Activated naive CD8-positive, alpha-beta T cell treated with anti-CD3 and anti-CD28 coated beads, Interleukin-2, amount 10 ng/mL, durations not matched to agents 7 days and 5 days (primary cell): Measurements from ENCODE around the gene KRT80. TPM values are rescaled to one million over a fixed set of nuclear protein-coding genes. Genes with fewer than 3 reads are reported as not detected.

ENCODE experiments used
- ATAC-seq: fragments of 150-1000 bp; cut with Tn5 transposase; one replicate; pipeline ENCODE4 v1.10.0; 2021; ENCODE audit warnings: low read depth, moderate library complexity
- POLR2A ChIA-PET: fragments of 350-600 bp; sonication (Branson Sonifier 250); formaldehyde crosslinking; loops from one replicate; lab custom pipeline; 2021; ENCODE audit warnings: antibody characterized with exemption; lab: Charles Lee
- DNase-seq: peaks from one replicate; pipeline ENCODE4 v3.0.0; 2021
- H3K27ac Mint-ChIP-seq: one replicate; pipeline ENCODE4 v1.8.0; 2022; ENCODE audit warnings: mild to moderate bottlenecking, mixed read lengths
- H3K27me3 Mint-ChIP-seq: one replicate; pipeline ENCODE4 v1.8.0; 2022; ENCODE audit warnings: mild to moderate bottlenecking, moderate library complexity, mixed read lengths
- H3K36me3 Mint-ChIP-seq: one replicate; pipeline ENCODE4 v1.8.0; 2021; ENCODE audit warnings: mild to moderate bottlenecking, mixed read lengths
- H3K4me1 Mint-ChIP-seq: one replicate; pipeline ENCODE4 v1.8.0; 2021; ENCODE audit warnings: mixed read lengths
- H3K4me3 Mint-ChIP-seq: one replicate; pipeline ENCODE4 v1.8.0; 2022; ENCODE audit warnings: mild to moderate bottlenecking, moderate library complexity, mixed read lengths
- H3K9me3 Mint-ChIP-seq: one replicate; pipeline ENCODE4 v1.8.0; 2021; ENCODE audit warnings: mixed read lengths
- total RNA-seq, 2 experiments: library from RNA; stranded (reverse); gene quantifications; one replicate each; pipeline ENCODE4 v1.2.3, GENCODE V29; 2021

Gene KRT80
- total RNA-seq, 2 experiments from 2014 or later, result not detected

DNA sequence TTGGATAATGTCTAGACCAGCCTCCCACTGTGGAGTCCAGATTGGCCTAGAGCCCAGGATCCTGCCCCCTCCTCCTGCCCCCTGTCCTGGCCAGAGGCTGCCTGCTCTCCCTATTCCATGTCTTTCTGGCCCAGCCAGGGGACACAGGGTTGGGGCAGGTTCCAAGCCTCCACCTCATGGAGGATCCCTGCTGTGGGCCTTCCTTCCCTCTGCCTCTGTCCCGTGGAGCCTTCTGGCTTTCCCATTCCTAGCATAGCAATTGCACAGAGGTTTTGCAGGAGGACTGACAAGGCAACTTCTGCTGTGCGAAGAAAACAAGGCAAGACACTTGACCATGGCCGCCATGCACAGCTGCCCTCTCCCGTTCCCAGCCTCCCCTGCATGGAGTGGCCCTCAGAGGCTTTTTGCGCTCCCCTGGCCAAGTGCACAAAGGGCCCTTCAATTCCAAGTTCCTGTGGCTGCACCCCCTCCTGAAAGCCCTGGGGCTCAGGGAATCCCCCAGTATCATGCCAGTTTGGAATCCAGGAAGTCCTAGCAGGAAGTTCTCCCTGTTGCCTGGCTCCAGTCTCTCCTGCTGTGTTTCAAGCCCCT lies 42.1 kb downstream of the KRT80 start:
- Mint-ChIP-seq H3K4me3 (no peak overlapping the region), H3K36me3 (no peaks in the 10 kb centered on the region), H3K4me1 (peaks cover 8% of the 10 kb centered on the region), H3K27me3 (peaks cover 8% of the 10 kb centered on the region), H3K27ac (no peak overlapping the region), H3K9me3 (no peaks in the 10 kb centered on the region)
- no peak for DNase-seq
- no peak for ATAC-seq
- POLR2A ChIA-PET, result no interaction called here

DNA sequence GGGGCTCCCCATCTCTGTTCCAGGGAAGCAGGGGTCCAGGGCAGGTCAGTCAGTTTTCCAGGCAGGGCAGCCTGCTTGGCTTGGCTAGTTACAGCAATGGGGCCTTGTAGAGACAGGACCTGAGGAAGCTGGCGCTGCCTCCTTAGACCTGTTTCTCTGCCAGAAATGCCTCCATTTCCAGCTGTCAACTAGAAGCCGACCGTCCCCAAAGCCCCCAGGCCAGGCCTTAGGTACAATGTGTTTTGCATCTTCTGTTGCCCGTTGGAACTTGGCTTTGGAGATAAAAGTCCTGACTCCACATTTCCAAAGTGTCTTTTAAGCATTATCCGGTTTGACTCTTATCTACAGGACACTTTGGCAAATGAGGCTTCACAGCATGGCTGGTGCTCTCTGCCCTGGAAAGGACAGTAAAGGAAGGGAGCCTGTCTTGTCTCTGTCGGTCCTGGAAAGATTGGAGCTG lies 42.6 kb downstream of the KRT80 start:
- H3K36me3 Mint-ChIP-seq, result no peaks in the 10 kb centered on the region
- ATAC-seq (no peak), DNase-seq (no peak)
- H3K27ac Mint-ChIP-seq, result no peak overlapping the region
- no peaks in the 10 kb centered on the region for H3K9me3 Mint-ChIP-seq
- peaks cover 8% of the 10 kb centered on the region for H3K27me3 Mint-ChIP-seq
- H3K4me3 Mint-ChIP-seq, result no peak overlapping the region
- POLR2A ChIA-PET, result no interaction called here
- H3K4me1 Mint-ChIP-seq, result peaks cover 8% of the 10 kb centered on the region

DNA sequence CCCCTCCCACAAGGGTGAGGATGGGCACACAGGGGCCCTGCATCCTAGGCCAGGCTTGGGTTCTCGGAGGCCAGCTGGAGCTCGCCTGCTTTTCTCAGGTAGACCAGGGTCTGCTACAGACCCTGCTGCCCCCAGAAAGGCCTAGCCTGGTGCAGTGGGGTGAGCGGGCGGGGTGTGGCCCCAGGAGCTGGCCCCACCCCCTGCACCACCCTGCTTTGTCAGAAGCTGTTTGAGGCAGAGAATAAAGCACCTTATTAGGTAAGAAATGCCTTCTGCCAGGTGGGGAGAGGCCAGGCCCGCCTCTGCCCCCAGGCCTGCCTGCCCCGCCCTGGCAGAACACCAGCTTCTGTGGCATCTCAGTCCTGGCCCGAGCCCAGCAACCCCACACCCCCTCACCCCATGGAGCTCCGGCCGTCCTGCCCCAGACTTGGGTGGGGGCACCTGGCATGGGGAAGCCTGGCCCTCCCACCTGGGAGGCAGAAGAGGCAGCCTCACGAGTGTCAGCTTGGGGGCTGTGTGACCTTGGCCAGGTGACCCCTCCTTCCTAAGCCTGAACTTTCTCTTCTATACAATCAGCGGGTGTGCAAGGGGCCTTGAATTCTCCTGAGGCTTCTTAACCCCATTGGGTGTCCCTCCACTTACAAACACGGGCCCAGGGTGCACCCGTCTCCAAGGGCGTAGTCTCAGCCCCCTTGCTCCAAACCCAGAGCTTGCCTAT lies 43.2 kb downstream of the KRT80 start:
- no peaks in the 10 kb centered on the region for H3K36me3 Mint-ChIP-seq
- no peaks in the 10 kb centered on the region for H3K9me3 Mint-ChIP-seq
- H3K27ac Mint-ChIP-seq, result no peak overlapping the region
- ATAC-seq, result no peak
- no peak for DNase-seq
- no peak overlapping the region for H3K4me3 Mint-ChIP-seq
- peaks cover 8% of the 10 kb centered on the region for H3K4me1 Mint-ChIP-seq
- POLR2A ChIA-PET, result no interaction called here
- H3K27me3 Mint-ChIP-seq, result peaks cover 8% of the 10 kb centered on the region

DNA sequence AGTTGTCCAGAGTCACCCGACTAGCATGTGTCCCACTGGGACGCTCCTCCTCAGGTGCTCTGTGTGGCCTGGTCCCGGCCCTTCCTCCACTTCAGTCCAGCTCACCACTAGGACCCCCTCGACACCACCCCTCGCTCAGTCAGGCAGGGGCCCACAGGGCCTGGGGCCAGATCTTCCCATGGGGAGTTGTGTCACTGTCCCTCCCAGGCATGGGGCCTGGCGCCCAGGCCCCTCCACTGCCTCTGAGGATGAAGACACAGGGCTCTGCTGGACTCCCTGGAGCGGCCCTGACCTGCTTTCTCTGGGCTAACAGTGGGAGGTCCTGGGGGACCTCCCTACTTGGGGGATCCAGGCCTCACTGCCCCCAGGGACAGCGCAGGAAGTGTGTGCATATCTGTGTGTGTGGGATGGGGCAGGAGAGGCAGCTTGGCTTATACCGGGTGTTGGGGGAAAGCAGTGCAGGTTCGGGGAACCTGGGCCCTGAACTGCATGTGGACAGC lies 43.8 kb downstream of the KRT80 start:
- ATAC-seq (no peak), DNase-seq (no peak)
- H3K27ac Mint-ChIP-seq, result no peak overlapping the region
- H3K36me3 Mint-ChIP-seq, result no peaks in the 10 kb centered on the region
- H3K27me3 Mint-ChIP-seq, result peaks cover 5% of the 10 kb centered on the region
- peaks cover 8% of the 10 kb centered on the region for H3K4me1 Mint-ChIP-seq
- POLR2A ChIA-PET, result no interaction called here
- no peak overlapping the region for H3K4me3 Mint-ChIP-seq
- H3K9me3 Mint-ChIP-seq, result no peaks in the 10 kb centered on the region

DNA sequence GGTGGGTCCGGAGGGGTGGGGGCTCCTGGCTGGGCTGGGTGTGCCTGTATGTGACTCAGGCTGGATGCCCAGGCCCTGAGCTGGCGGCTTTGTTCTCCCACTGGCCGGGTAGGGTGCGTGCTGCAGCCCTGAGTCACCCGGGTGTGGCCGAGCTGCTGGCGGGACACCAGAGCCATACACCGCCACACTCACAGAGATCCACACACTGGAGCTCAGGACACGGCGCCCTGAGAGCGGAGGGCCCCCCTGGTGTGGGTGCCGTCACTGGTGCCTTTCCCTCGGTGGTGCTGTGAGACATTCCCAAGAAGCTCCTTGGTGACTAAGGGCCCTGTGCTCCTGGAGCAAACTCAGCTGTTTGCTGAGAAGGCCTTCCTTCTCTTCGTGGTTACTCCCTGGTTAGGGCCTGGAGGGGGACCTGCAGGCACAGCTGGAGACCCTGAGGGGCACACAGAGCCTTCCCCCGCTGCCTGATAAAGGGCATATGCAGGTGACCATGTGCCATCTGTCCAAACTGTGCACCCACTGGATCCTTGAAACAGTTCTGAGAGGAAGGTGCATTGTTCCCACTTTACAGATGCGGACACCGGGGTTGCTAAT lies 44.3 kb downstream of the KRT80 start:
- Mint-ChIP-seq H3K9me3 (no peaks in the 10 kb centered on the region), H3K36me3 (no peaks in the 10 kb centered on the region), H3K27ac (no peak overlapping the region), H3K4me3 (no peak overlapping the region), H3K4me1 (peaks cover 8% of the 10 kb centered on the region), H3K27me3 (peaks cover 5% of the 10 kb centered on the region)
- POLR2A ChIA-PET, result no interaction called here
- ATAC-seq, result no peak
- no peak for DNase-seq

DNA sequence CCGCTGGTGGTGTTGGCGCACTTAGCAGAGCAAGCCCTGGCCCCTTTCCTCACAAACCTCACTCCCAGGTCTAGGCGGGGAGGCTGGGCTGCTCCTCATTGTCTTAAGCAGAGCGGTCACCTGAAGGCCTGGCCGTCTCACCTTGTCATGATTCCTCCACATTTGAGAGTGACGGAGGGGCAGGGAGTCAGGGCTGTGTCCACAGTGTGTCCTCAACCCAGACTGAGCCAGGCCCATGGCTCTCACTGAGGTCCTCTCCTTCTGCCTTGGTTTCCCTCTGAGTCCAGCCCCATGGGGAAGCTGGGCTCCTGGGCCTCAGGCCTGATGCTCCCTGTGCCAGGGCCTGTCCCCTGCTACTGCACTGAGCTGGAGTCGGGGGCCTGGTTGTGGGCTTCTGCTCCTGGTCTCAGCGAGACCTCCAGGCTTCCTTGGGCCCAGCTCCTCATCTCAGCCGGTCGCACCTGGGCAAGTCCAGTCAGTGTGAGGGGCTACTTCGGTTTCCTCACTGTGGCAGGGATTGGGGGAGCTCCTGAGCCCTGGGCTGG lies 44.9 kb downstream of the KRT80 start:
- POLR2A ChIA-PET, result no interaction called here

DNA sequence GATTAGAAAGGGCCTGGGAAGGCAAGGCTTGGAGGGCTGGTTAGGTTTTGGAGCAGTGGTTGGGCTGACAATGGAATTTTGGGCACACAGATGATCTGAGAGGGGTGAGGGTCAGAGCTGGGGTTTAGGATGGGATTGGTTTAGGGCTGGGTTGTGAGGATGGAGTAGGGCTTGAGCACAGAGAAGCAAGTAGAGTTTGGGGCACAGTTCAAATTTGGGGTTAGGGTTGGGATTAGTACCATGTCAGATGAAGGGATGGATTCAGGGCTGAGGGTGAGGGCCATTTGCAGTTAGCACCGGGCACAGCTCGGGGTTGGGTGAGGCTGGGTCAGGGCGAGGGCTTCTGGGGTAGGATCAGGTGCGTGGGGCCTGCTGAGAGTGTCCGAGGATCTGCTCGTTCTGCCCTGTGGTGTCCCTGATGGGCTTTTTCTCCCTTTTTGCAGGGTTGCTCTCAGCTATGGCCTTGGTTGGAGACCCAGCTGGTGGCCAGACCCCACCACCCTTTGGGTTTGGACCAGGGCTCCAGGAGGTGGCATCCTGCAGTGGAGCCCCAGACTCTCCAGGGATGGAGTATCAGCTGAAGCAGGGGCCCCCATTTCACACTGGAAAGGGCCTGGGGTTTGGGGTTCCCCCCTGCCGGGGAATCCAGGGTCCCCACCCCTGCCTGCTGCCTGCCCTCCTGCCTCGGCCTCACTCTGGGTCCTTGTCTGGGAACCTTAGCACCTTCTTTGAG lies 45.6 kb downstream of the KRT80 start:
- H3K27me3 Mint-ChIP-seq, result peaks cover 3% of the 10 kb centered on the region
- no peaks in the 10 kb centered on the region for H3K9me3 Mint-ChIP-seq
- DNase-seq (no peak), ATAC-seq (no peak)
- POLR2A ChIA-PET, result no interaction called here
- peak overlapping the region; percentile 11 for H3K27ac Mint-ChIP-seq
- no peaks in the 10 kb centered on the region for H3K36me3 Mint-ChIP-seq
- no peak overlapping the region for H3K4me3 Mint-ChIP-seq
- H3K4me1 Mint-ChIP-seq, result peaks cover under 1% of the 10 kb centered on the region

More for the DNA sequence above, 44.9 kb downstream of the KRT80 start:
- ATAC-seq, result no peak
- DNase-seq, result no peak
- no peak overlapping the region for H3K27ac Mint-ChIP-seq
- no peak overlapping the region for H3K4me3 Mint-ChIP-seq
- no peaks in the 10 kb centered on the region for H3K36me3 Mint-ChIP-seq
- no peaks in the 10 kb centered on the region for H3K9me3 Mint-ChIP-seq
- H3K27me3 Mint-ChIP-seq, result peaks cover 4% of the 10 kb centered on the region
- H3K4me1 Mint-ChIP-seq, result peaks cover 7% of the 10 kb centered on the region

DNA sequence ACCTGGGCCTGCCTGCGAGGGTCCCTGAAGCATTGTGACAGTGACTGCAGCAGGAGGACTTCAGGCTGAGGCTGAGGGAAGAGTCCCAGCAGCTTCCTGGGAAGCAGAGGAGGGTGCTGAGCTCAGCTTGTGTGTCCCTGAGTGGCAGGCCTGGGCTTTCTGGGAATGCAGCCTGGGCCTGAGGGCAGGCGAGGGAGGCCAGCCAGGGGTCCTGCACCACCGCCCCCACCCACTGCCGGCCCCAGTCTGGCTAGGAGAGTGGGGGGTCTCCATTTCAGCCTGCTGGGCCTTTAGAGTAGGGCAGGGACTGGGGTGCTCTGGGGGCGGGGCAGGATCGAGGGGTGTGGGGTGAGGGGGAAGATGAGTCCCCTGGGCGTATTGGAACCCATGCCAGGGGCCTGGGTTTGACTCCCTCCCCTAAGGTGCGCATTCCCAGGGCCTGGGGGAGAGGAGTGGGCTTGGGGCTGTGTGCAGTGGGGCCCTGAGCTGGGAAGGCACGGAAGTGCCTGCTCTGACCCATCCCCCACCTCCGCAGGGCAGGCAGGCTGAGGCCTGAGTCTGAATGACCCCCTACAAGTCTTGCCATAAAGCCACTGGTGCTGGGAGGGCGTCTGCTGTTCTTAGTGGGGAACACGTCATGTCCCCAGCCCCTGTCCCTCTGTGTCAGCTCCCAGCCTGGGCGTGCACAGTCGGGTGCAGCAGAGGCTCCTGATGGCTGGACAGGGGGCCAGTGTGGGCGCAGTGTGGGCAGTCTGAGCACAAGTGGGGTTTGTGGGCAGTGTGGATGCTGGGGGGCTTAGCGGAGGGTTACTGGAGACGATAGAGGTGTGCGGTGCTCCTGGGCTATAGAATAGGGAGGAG lies 46.4 kb downstream of the KRT80 start:
- POLR2A ChIA-PET, result no interaction called here
- Mint-ChIP-seq H3K4me1 (no peaks in the 10 kb centered on the region), H3K27ac (no peak overlapping the region), H3K4me3 (no peak overlapping the region), H3K36me3 (no peaks in the 10 kb centered on the region), H3K27me3 (peaks cover 3% of the 10 kb centered on the region), H3K9me3 (no peaks in the 10 kb centered on the region)
- ATAC-seq (no peak), DNase-seq (no peak)

DNA sequence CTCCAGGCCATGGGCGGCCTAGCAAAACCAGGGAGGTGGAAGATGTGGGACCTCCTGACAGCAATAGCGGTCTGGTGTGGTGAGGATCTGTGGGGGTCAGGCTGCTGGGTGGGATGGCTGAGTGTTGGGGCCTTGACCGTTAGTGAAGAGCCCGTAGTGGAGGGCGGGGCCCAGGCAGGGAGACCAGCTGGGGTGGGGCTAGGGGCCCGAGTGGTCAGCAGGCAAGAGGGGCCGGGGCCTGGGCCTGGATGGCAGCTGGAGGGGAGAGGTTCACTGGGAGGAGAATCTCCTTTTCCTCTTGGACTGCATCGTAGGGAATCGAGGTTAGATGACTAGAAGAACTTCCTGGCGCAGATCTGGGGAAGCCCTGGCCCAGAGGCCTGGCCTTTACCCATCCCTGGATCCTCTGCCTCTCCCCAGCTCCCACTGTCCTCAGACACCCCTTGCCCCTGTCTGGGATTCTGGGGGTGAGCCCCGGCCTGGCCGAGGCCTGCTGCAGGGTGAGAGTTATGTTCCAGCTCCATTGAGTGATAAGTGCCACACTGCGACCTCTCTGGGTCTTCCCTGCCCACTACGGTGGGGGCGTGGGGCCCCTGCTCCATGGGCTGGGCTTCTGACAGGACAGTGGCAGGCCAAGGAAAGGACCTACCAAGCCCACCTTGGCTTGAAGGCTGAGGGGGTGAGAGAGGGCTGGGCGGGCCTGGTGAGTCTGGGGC lies 47.1 kb downstream of the KRT80 start:
- ATAC-seq, result no peak
- H3K9me3 Mint-ChIP-seq, result no peaks in the 10 kb centered on the region
- peaks cover 3% of the 10 kb centered on the region for H3K27me3 Mint-ChIP-seq
- H3K27ac Mint-ChIP-seq, result no peak overlapping the region
- H3K36me3 Mint-ChIP-seq, result no peaks in the 10 kb centered on the region
- H3K4me1 Mint-ChIP-seq, result no peaks in the 10 kb centered on the region
- DNase-seq, result no peak
- POLR2A ChIA-PET, result no interaction called here
- H3K4me3 Mint-ChIP-seq, result no peak overlapping the region

DNA sequence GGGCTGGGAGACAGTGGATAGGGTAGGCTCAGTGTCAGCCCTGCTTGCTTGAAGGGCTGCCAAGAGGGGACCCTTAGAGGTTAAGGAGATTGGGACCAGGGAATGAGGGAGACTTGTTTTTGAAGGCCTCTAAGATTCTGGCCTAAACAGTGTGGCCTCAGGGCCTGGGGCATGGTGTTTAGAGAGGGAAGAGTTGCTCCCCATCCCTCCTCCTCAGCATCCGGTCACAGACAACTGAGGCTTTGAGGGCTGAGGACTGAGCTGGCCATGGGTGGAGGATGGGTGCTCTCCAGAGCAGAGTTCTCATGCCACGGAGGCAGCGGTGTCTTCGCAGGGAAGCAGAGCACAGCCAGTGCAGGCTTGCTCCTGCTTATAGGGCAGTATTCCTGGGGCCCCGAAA lies 49.4 kb downstream of the KRT80 start:
- DNase-seq (no peak), ATAC-seq (no peak)
- Mint-ChIP-seq H3K27ac (no peak overlapping the region), H3K4me1 (no peaks in the 10 kb centered on the region), H3K4me3 (no peak overlapping the region), H3K9me3 (no peaks in the 10 kb centered on the region), H3K27me3 (peaks cover 9% of the 10 kb centered on the region), H3K36me3 (no peaks in the 10 kb centered on the region)
- POLR2A ChIA-PET, result no interaction called here

DNA sequence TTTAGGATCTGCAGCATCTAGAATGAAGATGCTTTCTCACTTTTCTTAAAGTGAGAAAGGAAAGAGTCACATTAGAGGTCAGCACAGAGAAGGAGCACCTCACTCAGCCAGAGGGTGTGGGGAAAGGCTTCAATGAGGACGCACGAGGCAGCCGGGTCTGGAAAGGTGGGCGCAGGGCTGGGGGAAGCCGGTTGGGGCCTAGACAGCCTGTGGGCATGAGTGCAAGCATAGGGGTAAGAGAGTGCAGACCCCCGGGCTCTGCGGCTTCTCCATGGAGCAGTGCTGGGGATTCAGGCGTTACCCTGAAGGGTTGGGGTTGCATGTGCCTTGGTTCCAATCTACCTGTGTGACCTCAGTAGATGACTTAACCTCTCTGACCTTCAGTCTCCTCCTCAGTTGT lies 49.9 kb downstream of the KRT80 start:
- H3K4me1 Mint-ChIP-seq, result no peaks in the 10 kb centered on the region
- POLR2A ChIA-PET, result no interaction called here

DNA sequence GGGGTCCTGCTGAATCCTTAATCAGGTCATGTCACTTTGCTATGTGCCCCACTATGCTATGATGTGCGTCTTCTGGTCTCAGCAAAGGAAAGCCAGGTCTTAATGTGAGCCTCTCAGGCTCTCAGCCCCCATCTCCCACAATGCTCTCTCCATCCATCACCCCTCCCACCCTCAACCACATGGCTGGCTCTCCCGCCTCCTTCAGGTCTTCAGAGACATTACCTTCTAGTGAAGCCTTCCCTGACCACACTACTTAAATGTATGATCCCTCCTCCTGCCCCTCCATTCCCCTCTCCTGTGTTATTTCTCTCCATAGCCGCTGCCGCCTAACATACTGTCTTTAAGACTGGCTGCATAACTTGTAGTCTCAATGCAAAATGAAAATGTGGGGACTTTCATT lies 50.5 kb downstream of the KRT80 start:
- Mint-ChIP-seq H3K4me1 (no peaks in the 10 kb centered on the region), H3K9me3 (no peaks in the 10 kb centered on the region), H3K36me3 (no peaks in the 10 kb centered on the region), H3K27me3 (peaks cover 18% of the 10 kb centered on the region), H3K27ac (no peak overlapping the region), H3K4me3 (no peak overlapping the region)
- ATAC-seq (no peak), DNase-seq (no peak)
- POLR2A ChIA-PET, result no interaction called here

More for the DNA sequence above, 49.9 kb downstream of the KRT80 start:
- Mint-ChIP-seq H3K27me3 (peaks cover 12% of the 10 kb centered on the region), H3K4me3 (no peak overlapping the region), H3K36me3 (no peaks in the 10 kb centered on the region), H3K9me3 (no peaks in the 10 kb centered on the region), H3K27ac (no peak overlapping the region)
- ATAC-seq, result no peak
- no peak for DNase-seq
